NCI-H748 (cell line): ENCODE results near the gene RO60.
"Not testable (repeated sequence)": the region's sequence is repeated elsewhere in the genome, so short reads cannot be mapped to it uniquely, and the experiment has no call there.

ENCODE experiments used
- DNase-seq: peaks from one replicate; lab custom pipeline; 2025; ENCODE audit not compliant: unreplicated experiment; lab: John Stamatoyannopoulos, UW

The RO60 gene

GRCh38 chr1:193059282-193060114 is at the start of gene RO60, which contains the start of gene UCHL5:
RO60 (plus strand) TSS chr1:193059612; CDS start chr1:193069055, 9,443 bp downstream.
UCHL5 (minus strand) TSS chr1:193059360; CDS start chr1:193059260, 100 bp downstream.
- DNase-seq = peak; percentile 97

- no peak for DNase-seq
These were observed 48.0 kb upstream of the RO60 start for GRCh38 chr1:193011406-193011805.

- DNase-seq = no peak
These were observed 46.4 kb upstream of the RO60 start for GRCh38 chr1:193013005-193013404.

GRCh38 chr1:193013707-193014106 is 45.7 kb upstream of the RO60 start:
- no peak for DNase-seq

GRCh38 chr1:193014400-193014799 is 45.0 kb upstream of the RO60 start:
- no peak for DNase-seq

- DNase-seq = no peak
These were observed 42.6 kb upstream of the RO60 start for GRCh38 chr1:193016788-193017187.

GRCh38 chr1:193019442-193020026 is 39.9 kb upstream of the RO60 start:
- peak; percentile 62 for DNase-seq

- no peak for DNase-seq
These were observed 34.2 kb upstream of the RO60 start for GRCh38 chr1:193025218-193025617.

GRCh38 chr1:193030280-193030679 is 29.1 kb upstream of the RO60 start:
- DNase-seq = no peak

GRCh38 chr1:193031431-193031830 is 28.0 kb upstream of the RO60 start:
- no peak for DNase-seq

GRCh38 chr1:193032643-193033427 is 26.6 kb upstream of the RO60 start:
- DNase-seq = not testable (repeated sequence)

- no peak for DNase-seq
These were observed 25.8 kb upstream of the RO60 start for GRCh38 chr1:193033610-193034009.

- DNase-seq = peak; percentile 75
These were observed 22.9 kb upstream of the RO60 start for GRCh38 chr1:193036337-193037047.

- DNase-seq = no peak
These were observed 19.4 kb upstream of the RO60 start for GRCh38 chr1:193040011-193040410.

GRCh38 chr1:193042766-193043691 is 16.4 kb upstream of the RO60 start:
- no peak for DNase-seq

- not testable (repeated sequence) for DNase-seq
These were observed 10.5 kb upstream of the RO60 start for GRCh38 chr1:193048913-193049312.

GRCh38 chr1:193054169-193054675 is 5.2 kb upstream of the RO60 start:
- no peak for DNase-seq

GRCh38 chr1:193058529-193059281 is 707 bp upstream of the RO60 start:
- peak; percentile 57 for DNase-seq

GRCh38 chr1:193060115-193060403 is 647 bp downstream of the RO60 start:
- no peak for DNase-seq
